Activated gamma-delta T cell (primary cell): ENCODE data around the gene CTDNEP1.

Source experiments
- DNase-seq: peaks from one replicate; lab custom pipeline; 2025; lab: John Stamatoyannopoulos, UW
- total RNA-seq, 2 donors: gene quantifications; one replicate each; lab custom pipeline; 2026; lab: John Stamatoyannopoulos, UW

The CTDNEP1 gene
- 13.3 to 15.3 reads per million in 2 donors for total RNA-seq

- DNase-seq, result peak; percentile 98
Observed at GRCh38 chr17:7251661-7252175, at the start of gene CTDNEP1. CTDNEP1 (minus strand) TSS chr17:7251734; CDS start chr17:7251296, 438 bp downstream.

GRCh38 chr17:7296189-7296861, 44.8 kb upstream of the CTDNEP1 start:
- peak; percentile 46 for DNase-seq

- no peak for DNase-seq
Observed at GRCh38 chr17:7295230-7296180, 44.0 kb upstream of the CTDNEP1 start.

- DNase-seq, result peak; percentile 70
Observed at GRCh38 chr17:7294614-7295153, 43.1 kb upstream of the CTDNEP1 start, which contains the start of gene YBX2. YBX2 (minus strand) TSS chr17:7294639; CDS start chr17:7294500, 139 bp downstream.

- peak; percentile 38 for DNase-seq
Observed at GRCh38 chr17:7293816-7294613, 42.5 kb upstream of the CTDNEP1 start.

- DNase-seq, result no peak
Observed at GRCh38 chr17:7293159-7293558, 41.6 kb upstream of the CTDNEP1 start.

GRCh38 chr17:7292729-7293128, 41.2 kb upstream of the CTDNEP1 start:
- no peak for DNase-seq

GRCh38 chr17:7292194-7292593, 40.7 kb upstream of the CTDNEP1 start:
- no peak for DNase-seq

- DNase-seq, result no peak
Observed at GRCh38 chr17:7290685-7291084, 39.2 kb upstream of the CTDNEP1 start.

- DNase-seq, result no peak
Observed at GRCh38 chr17:7290166-7290565, 38.6 kb upstream of the CTDNEP1 start.

GRCh38 chr17:7289256-7290032, 37.9 kb upstream of the CTDNEP1 start:
- no peak for DNase-seq

- DNase-seq, result no peak
Observed at GRCh38 chr17:7285679-7286078, 34.1 kb upstream of the CTDNEP1 start.

GRCh38 chr17:7284911-7285310, 33.4 kb upstream of the CTDNEP1 start:
- DNase-seq, result no peak

- no peak for DNase-seq
Observed at GRCh38 chr17:7283471-7284216, 32.1 kb upstream of the CTDNEP1 start.

GRCh38 chr17:7282752-7283321, 31.3 kb upstream of the CTDNEP1 start:
- no peak for DNase-seq

- DNase-seq, result no peak
Observed at GRCh38 chr17:7281953-7282751, 30.6 kb upstream of the CTDNEP1 start.

- peak; percentile 43 for DNase-seq
Observed at GRCh38 chr17:7281074-7281952, 29.8 kb upstream of the CTDNEP1 start, which contains the start of gene SLC2A4. SLC2A4 (plus strand) TSS chr17:7281718; CDS start chr17:7281935, 217 bp downstream.
